HCT116 (cell line): ENCODE data around the gene B3GNT4. TPM values are rescaled to one million over a fixed set of nuclear protein-coding genes. Genes with fewer than 3 reads are reported as not detected.

Source experiments
- ATAC-seq: fragments of 200-7000 bp; cut with Tn5 transposase; 2 replicates; pipeline ENCODE4 v1.9.1; 2020; ENCODE audit warnings: mild to moderate bottlenecking, moderate library complexity
- BruUV-seq: library from RNA; stranded (reverse); fragments of 400-500 nt; replicated peaks from 2 replicates; lab custom pipeline; 2021; lab: Mats Ljungman, UMichigan
- CTCF ChIA-PET: fragments of 300-600 bp; sonication (Branson Sonifier 250); formaldehyde crosslinking; loops from one replicate; lab custom pipeline; 2021; ENCODE audit warnings: antibody characterized with exemption; lab: Charles Lee
- POLR2A ChIA-PET: fragments of 300-600, 350-600 bp; sonication (Branson Sonifier 250); formaldehyde crosslinking; loops from one replicate; lab custom pipeline; 2021; ENCODE audit warnings: antibody characterized with exemption; lab: Charles Lee
- RAD21 ChIA-PET, 2 experiments: fragments of 300-600 bp; sonication (Branson Sonifier 250); formaldehyde crosslinking; loops; one replicate each; lab custom pipeline; 2023; ENCODE audit warnings: low total read pairs in 2 of 2; ENCODE audit not compliant: uncharacterized antibody in 2 of 2, unreplicated experiment in 2 of 2, low non-redundant PET in 1 of 2; lab: Charles Lee
- DNase-seq: peaks from one replicate; pipeline ENCODE4 v3.0.0-alpha.2; 2010; ENCODE audit warnings: low read depth, low spot score
- H2AFZ ChIP-seq: fragments of 200-600 bp; shearing (Covaris generic), sonication (generic); 2 replicates; pipeline ENCODE4 v1.6.1; 2017; ENCODE audit warnings: low read depth, mixed run types, mixed read lengths, antibody characterized with exemption, low read length; ENCODE audit not compliant: poor library complexity, severe bottlenecking
- H3K27ac ChIP-seq: 2 replicates; pipeline ENCODE4 v1.5.1; 2012; ENCODE audit warnings: low read depth, low read length
- H3K27me3 ChIP-seq: fragments of 200-600 bp; sonication (generic); 2 replicates; pipeline ENCODE4 v1.6.1; 2016; ENCODE audit warnings: mixed run types, low read length, mixed read lengths; ENCODE audit not compliant: insufficient read depth
- H3K36me3 ChIP-seq, 2 experiments: fragments of 200-500 bp in 1 of 2; fragments of 200-600 bp in 1 of 2; sonication (Bioruptor generic) in 1 of 2; sonication (generic) in 1 of 2; 2 replicates each; pipeline versions ENCODE4 v1.5.1 to v1.6.1; 2014 to 2016; ENCODE audit warnings: low read length in 2 of 2, inconsistent platforms in 1 of 2, mixed read lengths in 1 of 2, mixed run types in 1 of 2; ENCODE audit not compliant: insufficient read depth in 2 of 2, control insufficient read depth in 1 of 2
- H3K4me1 ChIP-seq, 2 experiments: fragments of 200-600 bp in 1 of 2; sonication (generic) in 1 of 2; 2 replicates each; pipeline versions ENCODE4 v1.5.1 to v1.6.1; 2012 to 2017; ENCODE audit warnings: low read length in 2 of 2, inconsistent platforms in 1 of 2, mild to moderate bottlenecking in 1 of 2, mixed read lengths in 1 of 2, mixed run types in 1 of 2, moderate library complexity in 1 of 2; ENCODE audit not compliant: insufficient read depth in 2 of 2, control insufficient read depth in 1 of 2
- H3K4me2 ChIP-seq: fragments of 200-600 bp; sonication (generic); 2 replicates; pipeline ENCODE4 v1.6.1; 2017; ENCODE audit warnings: mixed run types, low read length, mixed read lengths
- H3K4me3 ChIP-seq, 2 experiments: fragments of 200-600 bp in 1 of 2; sonication (generic) in 1 of 2; replicated peaks in 1 of 2; 2 replicates each; pipeline ENCODE4 v1.5.1; 2011 to 2016; ENCODE audit warnings: low read length in 2 of 2, control low read depth in 1 of 2, low read depth in 1 of 2, mild to moderate bottlenecking in 1 of 2, mixed read lengths in 1 of 2, mixed run types in 1 of 2
- H3K79me2 ChIP-seq: fragments of 200-600 bp; sonication (generic); 2 replicates; pipeline ENCODE4 v1.6.1; 2017; ENCODE audit warnings: mild to moderate bottlenecking, mixed run types, low read length, moderate library complexity, mixed read lengths; ENCODE audit not compliant: insufficient read depth
- H3K9ac ChIP-seq: fragments of 200-600 bp; sonication (generic); 2 replicates; pipeline ENCODE4 v1.6.1; 2016; ENCODE audit warnings: low read length, mixed read lengths
- H3K9me2 ChIP-seq: fragments of 200-600 bp; sonication (generic), shearing (Covaris generic); 2 replicates; pipeline ENCODE4 v1.6.1; 2017; ENCODE audit warnings: mixed run types, mild to moderate bottlenecking, moderate library complexity; ENCODE audit not compliant: insufficient read depth
- H3K9me3 ChIP-seq, 2 experiments: fragments of 200-500 bp in 1 of 2; fragments of 200-600 bp in 1 of 2; sonication (Bioruptor generic) in 1 of 2; sonication (generic) in 1 of 2; 2 replicates each; pipeline ENCODE4 v1.6.1; 2014 to 2017; ENCODE audit warnings: low read length in 2 of 2, mixed read lengths in 2 of 2, inconsistent platforms in 1 of 2, low read depth in 1 of 2, mild to moderate bottlenecking in 1 of 2, mixed run types in 1 of 2, moderate library complexity in 1 of 2; ENCODE audit not compliant: control insufficient read depth in 1 of 2, insufficient read depth in 1 of 2
- H4K20me1 ChIP-seq: fragments of 200-600 bp; sonication (generic), shearing (Covaris generic); 2 replicates; pipeline ENCODE4 v1.6.1; 2017; ENCODE audit warnings: mixed run types, mild to moderate bottlenecking, moderate library complexity; ENCODE audit not compliant: insufficient read depth
- CBX3 ChIP-seq: IDR thresholded peaks from 2 replicates; pipeline ENCODE4 v1.6.1; 2012; ENCODE audit warnings: low read depth
- CEBPB ChIP-seq: IDR thresholded peaks from 2 replicates; pipeline ENCODE4 v1.6.1; 2012; ENCODE audit warnings: low read depth
- EZH2phosphoT487 ChIP-seq: fragments of 200-600 bp; IDR thresholded peaks from 2 replicates; pipeline ENCODE4 v1.6.1; 2018; ENCODE audit warnings: antibody characterized with exemption, borderline replicate concordance
- FOSL1 ChIP-seq: IDR thresholded peaks from 2 replicates; pipeline ENCODE4 v1.6.1; 2012; ENCODE audit warnings: low read depth
- POLR2A ChIP-seq: IDR thresholded peaks from 2 replicates; pipeline ENCODE4 v1.7.0; 2011; ENCODE audit warnings: borderline replicate concordance; ENCODE audit not compliant: insufficient read depth, insufficient read length; ENCODE audit errors: extremely low read depth
- POLR2AphosphoS5 ChIP-seq: IDR thresholded peaks from 2 replicates; pipeline ENCODE4 v1.6.1; 2011; ENCODE audit warnings: mild to moderate bottlenecking, low read depth, low read length, moderate library complexity
- RAD21 ChIP-seq: IDR thresholded peaks from 2 replicates; pipeline ENCODE4 v1.6.1; 2012; ENCODE audit warnings: low read depth, mild to moderate bottlenecking
- YY1 ChIP-seq: IDR thresholded peaks from 2 replicates; pipeline ENCODE4 v1.6.1; 2011; ENCODE audit warnings: low read length, low read depth, moderate library complexity, mild to moderate bottlenecking; ENCODE audit not compliant: insufficient replicate concordance; ENCODE audit errors: extremely low read depth
- intact Hi-C: fragments of 100-400 bp; cut with micrococcal nuclease; formaldehyde crosslinking; loops from 2 replicates; pipeline ENCODE4 v1.10.0; 2022
- total RNA-seq: library from RNA; stranded (reverse); gene quantifications from one replicate; pipeline ENCODE4 v1.2.1, GENCODE V29; 2021; ENCODE audit not compliant: unreplicated experiment
- TF ChIP-seq, protein P1 (sequence below): IDR thresholded peaks from 2 replicates; pipeline ENCODE4 v1.6.1; 2012
- TF ChIP-seq, protein P2 (sequence below), 3 experiments: fragments of 200-600 bp in 1 of 3; sonication (generic) in 1 of 3; IDR thresholded peaks in 2 of 3; conservative IDR thresholded peaks in 1 of 3; 2 replicates each; pipeline ENCODE4 v1.5.1; 2012 to 2017; ENCODE audit warnings: low read depth in 2 of 3, low read length in 2 of 3, antibody characterized with exemption in 1 of 3, borderline replicate concordance in 1 of 3, control low read depth in 1 of 3, mild to moderate bottlenecking in 1 of 3, mixed read lengths in 1 of 3, mixed run types in 1 of 3, moderate library complexity in 1 of 3; ENCODE audit not compliant: insufficient read depth in 1 of 3

Gene B3GNT4
- total RNA-seq, 1 experiment from 2014 or later = 7.1 TPM

DNA sequence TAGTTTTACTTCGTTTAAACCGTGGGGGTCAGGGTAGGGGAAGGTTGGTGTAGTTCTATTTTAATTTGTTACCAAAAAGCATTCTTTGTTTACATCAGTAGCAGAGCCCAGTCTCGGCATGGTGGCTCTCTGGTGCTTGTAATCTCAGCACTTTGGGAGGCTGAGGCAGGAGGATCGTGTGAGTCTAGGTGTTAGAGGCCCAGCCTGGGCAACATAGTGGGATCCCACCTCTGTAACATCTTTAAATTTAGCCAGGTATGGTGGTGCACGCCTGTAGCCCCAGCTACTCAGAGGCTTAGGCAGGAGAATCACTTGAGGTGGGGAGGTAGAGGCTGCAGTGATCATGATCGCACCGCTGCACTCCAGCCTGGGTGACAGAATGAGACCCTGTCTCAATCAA lies 18.4 kb upstream of the B3GNT4 start:
- no peaks in the 10 kb centered on the region for H3K9me2 ChIP-seq
- no peak overlapping the region for H2AFZ ChIP-seq
- H3K79me2 ChIP-seq = no peaks in the 10 kb centered on the region
- H3K9ac ChIP-seq = no peak overlapping the region
- CTCF ChIA-PET = no interaction called here
- intact Hi-C loops = no loop called here
- no peak overlapping the region for H3K27ac ChIP-seq
- H4K20me1 ChIP-seq = no peaks in the 10 kb centered on the region
- H3K27me3 ChIP-seq = no peaks in the 10 kb centered on the region
- RAD21 ChIA-PET = no interaction called here
- ATAC-seq = no peak
- no peak overlapping the region for H3K4me3 ChIP-seq
- POLR2A ChIA-PET = no interaction called here
- no peak overlapping the region for H3K4me2 ChIP-seq
- BruUV-seq = no TSS peak
- no peak for TF ChIP-seq POLR2A
- no peak for TF ChIP-seq CEBPB
- TF ChIP-seq RAD21 = no peak
- TF ChIP-seq EZH2phosphoT487 = no peak
- TF ChIP-seq, protein P1, sequence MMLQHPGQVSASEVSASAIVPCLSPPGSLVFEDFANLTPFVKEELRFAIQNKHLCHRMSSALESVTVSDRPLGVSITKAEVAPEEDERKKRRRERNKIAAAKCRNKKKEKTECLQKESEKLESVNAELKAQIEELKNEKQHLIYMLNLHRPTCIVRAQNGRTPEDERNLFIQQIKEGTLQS = no peak
- TF ChIP-seq YY1 = no peak
- TF ChIP-seq, protein P2, sequence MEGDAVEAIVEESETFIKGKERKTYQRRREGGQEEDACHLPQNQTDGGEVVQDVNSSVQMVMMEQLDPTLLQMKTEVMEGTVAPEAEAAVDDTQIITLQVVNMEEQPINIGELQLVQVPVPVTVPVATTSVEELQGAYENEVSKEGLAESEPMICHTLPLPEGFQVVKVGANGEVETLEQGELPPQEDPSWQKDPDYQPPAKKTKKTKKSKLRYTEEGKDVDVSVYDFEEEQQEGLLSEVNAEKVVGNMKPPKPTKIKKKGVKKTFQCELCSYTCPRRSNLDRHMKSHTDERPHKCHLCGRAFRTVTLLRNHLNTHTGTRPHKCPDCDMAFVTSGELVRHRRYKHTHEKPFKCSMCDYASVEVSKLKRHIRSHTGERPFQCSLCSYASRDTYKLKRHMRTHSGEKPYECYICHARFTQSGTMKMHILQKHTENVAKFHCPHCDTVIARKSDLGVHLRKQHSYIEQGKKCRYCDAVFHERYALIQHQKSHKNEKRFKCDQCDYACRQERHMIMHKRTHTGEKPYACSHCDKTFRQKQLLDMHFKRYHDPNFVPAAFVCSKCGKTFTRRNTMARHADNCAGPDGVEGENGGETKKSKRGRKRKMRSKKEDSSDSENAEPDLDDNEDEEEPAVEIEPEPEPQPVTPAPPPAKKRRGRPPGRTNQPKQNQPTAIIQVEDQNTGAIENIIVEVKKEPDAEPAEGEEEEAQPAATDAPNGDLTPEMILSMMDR (IDR thresholded peaks at IDR 0.05 in 2 of 3, conservative IDR thresholded peaks at IDR 0.05 in 1 of 3; ENCODE audit: borderline replicate concordance in 1 of 3, insufficient read depth in 1 of 3, low read depth in 2 of 3, low read length in 2 of 3) = no peak
- no peak for TF ChIP-seq POLR2AphosphoS5
- TF ChIP-seq CBX3 = no peak
- no peak for TF ChIP-seq FOSL1
- no peak for DNase-seq
- no peaks in the 10 kb centered on the region for H3K4me1 ChIP-seq
- H3K36me3 ChIP-seq = no peaks in the 10 kb centered on the region
- H3K9me3 ChIP-seq = no peaks in the 10 kb centered on the region
